ENCODE results near the gene MOB3A. TPM values are rescaled to one million over a fixed set of nuclear protein-coding genes. Genes with fewer than 3 reads are reported as not detected.

The MOB3A gene
- polyA plus RNA-seq, 1 of the 3 experiments (the other 2 are of a cell fraction) = 24.1 TPM

GRCh38 chr19:2145831-2146241 lies 49.7 kb upstream of the MOB3A start:
- peaks cover 5 to 11% of the 10 kb centered on the region in 2 experiments; a peak in 1 of 4 replicates for H3K4me1 ChIP-seq (ENCODE audit: control insufficient read depth in 1 of 2, insufficient read depth in 2 of 2, low read depth in 1 of 2, low read length in 1 of 2)
- no peak for DNase-seq
- H3K9me2 ChIP-seq = no peaks in the 10 kb centered on the region
- no peak overlapping the region for H3K9ac ChIP-seq
- H3K36me3 ChIP-seq (replicated peaks in 1 of 2; ENCODE audit: control insufficient read depth in 1 of 2, insufficient read depth in 2 of 2, low read length in 1 of 2) = peaks cover 0 to 5% of the 10 kb centered on the region in 2 experiments
- no peaks in the 10 kb centered on the region for H3F3A ChIP-seq (replicated peaks; ENCODE audit: insufficient read depth)
- H3K4me3 ChIP-seq (ENCODE audit: low read depth in 2 of 2, low read length in 1 of 2) = no peak overlapping the region
- H2AFZ ChIP-seq (ENCODE audit: low read depth) = no peak overlapping the region
- WGBS (ENCODE audit: low lambda C conversion rate) = 90% methylated on average over 8 of the region's 16 CpGs
- H3K27ac ChIP-seq (ENCODE audit: low read depth in 2 of 2, low read length in 1 of 2) = no peak overlapping the region
- H3K27me3 ChIP-seq (ENCODE audit: insufficient read depth) = no peaks in the 10 kb centered on the region
- CTCF ChIA-PET = interaction anchor here (1.2 to 1.4 kb wide), 2 partner anchors 10 to 170 kb away, joined by 3 to 4 read pairs; no protein-coding TSS in a partner anchor
- peaks cover 100% of the 10 kb centered on the region for H3K79me2 ChIP-seq (ENCODE audit: insufficient read depth)
- no peaks in the 10 kb centered on the region for H3K9me3 ChIP-seq
- POLR2A ChIA-PET = no interaction called here
- H3K4me2 ChIP-seq = no peak overlapping the region
- H4K20me1 ChIP-seq (ENCODE audit: insufficient read depth) = peaks cover 94% of the 10 kb centered on the region
- no peak for TF ChIP-seq MEF2A (IDR thresholded peaks at IDR 0.05; ENCODE audit: borderline replicate concordance, low read depth)
- TF ChIP-seq ZBTB33 (IDR thresholded peaks at IDR 0.05; ENCODE audit: borderline replicate concordance, low read depth) = no peak
- TF ChIP-seq GATA2 (CRISPR knock-in tag; IDR thresholded peaks at IDR 0.05) = no peak
- no peak for TF ChIP-seq FOXJ3 (CRISPR knock-in tag; IDR thresholded peaks at IDR 0.05)
- TF ChIP-seq EZH2phosphoT487 (IDR thresholded peaks at IDR 0.05; ENCODE audit: borderline replicate concordance, low read depth) = no peak
- peak; percentile 86; the same call in 1 of the 2 replicates for TF ChIP-seq REST (IDR thresholded peaks at IDR 0.05; ENCODE audit: low read depth, low read length)
- TF ChIP-seq MAX (IDR thresholded peaks at IDR 0.05; ENCODE audit: low read depth) = no peak
- TF ChIP-seq GABPA (IDR thresholded peaks at IDR 0.05; ENCODE audit: low read depth) = no peak

GRCh38 chr19:2144190-2144589 lies 48.1 kb upstream of the MOB3A start:
- no peaks in the 10 kb centered on the region for H3F3A ChIP-seq (replicated peaks; ENCODE audit: insufficient read depth)
- peaks cover 98% of the 10 kb centered on the region for H4K20me1 ChIP-seq (ENCODE audit: insufficient read depth)
- H3K27me3 ChIP-seq (ENCODE audit: insufficient read depth) = no peaks in the 10 kb centered on the region
- H2AFZ ChIP-seq (ENCODE audit: low read depth) = no peak overlapping the region
- H3K4me3 ChIP-seq (ENCODE audit: low read depth in 2 of 2, low read length in 1 of 2) = no peak overlapping the region
- 97% methylated on average over 13 of the region's 15 CpGs for WGBS (ENCODE audit: low lambda C conversion rate)
- TF ChIP-seq ZBTB33 (IDR thresholded peaks at IDR 0.05; ENCODE audit: borderline replicate concordance, low read depth) = no peak
- TF ChIP-seq RAD21 (IDR thresholded peaks at IDR 0.05; ENCODE audit: low read length) = no peak
- no peak for TF ChIP-seq USF1 (IDR thresholded peaks at IDR 0.05; ENCODE audit: borderline replicate concordance, low read depth)
- TF ChIP-seq TAF1 (IDR thresholded peaks at IDR 0.05; ENCODE audit: borderline replicate concordance, low read depth, low read length) = no peak
- no peak for TF ChIP-seq SIN3A (IDR thresholded peaks at IDR 0.05; ENCODE audit: borderline replicate concordance, low read depth, low read length)
- no peak for TF ChIP-seq CTCF (IDR thresholded peaks at IDR 0.05)
- TF ChIP-seq PBX3 (IDR thresholded peaks at IDR 0.05) = no peak
- POLR2A ChIA-PET = no interaction called here
- CTCF ChIA-PET = interaction anchor here (1.4 kb wide), 1 partner anchor 12 kb away, joined by 4 read pairs; no protein-coding TSS in a partner anchor
- H3K27ac ChIP-seq (ENCODE audit: low read depth in 2 of 2, low read length in 1 of 2) = no peak overlapping the region
- H3K4me2 ChIP-seq = no peak overlapping the region
- no peaks in the 10 kb centered on the region for H3K9me3 ChIP-seq
- H3K79me2 ChIP-seq (ENCODE audit: insufficient read depth) = peaks cover 100% of the 10 kb centered on the region
- peaks cover 0 to 5% of the 10 kb centered on the region in 2 experiments for H3K36me3 ChIP-seq (replicated peaks in 1 of 2; ENCODE audit: control insufficient read depth in 1 of 2, insufficient read depth in 2 of 2, low read length in 1 of 2)
- H3K4me1 ChIP-seq (ENCODE audit: control insufficient read depth in 1 of 2, insufficient read depth in 2 of 2, low read depth in 1 of 2, low read length in 1 of 2) = no peaks in the 10 kb centered on the region; a peak in 1 of 4 replicates
- H3K9ac ChIP-seq = no peak overlapping the region
- no peak for DNase-seq
- no peaks in the 10 kb centered on the region for H3K9me2 ChIP-seq
